NCI-H510A treated with DMSO at 0.1 percent for 48 hours (cell line): ENCODE data around the gene RANBP2.
"Not testable (repeated sequence)": the region's sequence is repeated elsewhere in the genome, so short reads cannot be mapped to it uniquely, and the experiment has no call there.

Experiments used
- DNase-seq: peaks from one replicate; lab custom pipeline; 2025; lab: John Stamatoyannopoulos, UW

RANBP2 gene

GRCh38 chr2:108719149-108720044, at the start of gene RANBP2:
RANBP2 (plus strand) TSS chr2:108719482; CDS start chr2:108719607, 125 bp downstream.
- DNase-seq: peak; percentile 87

GRCh38 chr2:108670282-108670681, 49.0 kb upstream of the RANBP2 start:
- DNase-seq: not testable (repeated sequence)

GRCh38 chr2:108672200-108672805, 47.0 kb upstream of the RANBP2 start:
- DNase-seq: not testable (repeated sequence)

- not testable (repeated sequence) for DNase-seq
Observed at GRCh38 chr2:108676522-108676921, 42.8 kb upstream of the RANBP2 start.

- not testable (repeated sequence) for DNase-seq
Observed at GRCh38 chr2:108677239-108677744, 42.0 kb upstream of the RANBP2 start.

- peak; percentile 70 for DNase-seq
Observed at GRCh38 chr2:108678198-108678651, 41.1 kb upstream of the RANBP2 start.

- DNase-seq: not testable (repeated sequence)
Observed at GRCh38 chr2:108680805-108681204, 38.5 kb upstream of the RANBP2 start.

GRCh38 chr2:108688818-108689756, 30.2 kb upstream of the RANBP2 start:
- DNase-seq: peak; percentile 19

GRCh38 chr2:108690001-108690400, 29.3 kb upstream of the RANBP2 start:
- DNase-seq: not testable (repeated sequence)

GRCh38 chr2:108691447-108691846, 27.8 kb upstream of the RANBP2 start:
- no peak for DNase-seq

- no peak for DNase-seq
Observed at GRCh38 chr2:108701208-108701607, 18.1 kb upstream of the RANBP2 start.

GRCh38 chr2:108701806-108702205, 17.5 kb upstream of the RANBP2 start:
- DNase-seq: no peak

GRCh38 chr2:108704871-108705270, 14.4 kb upstream of the RANBP2 start:
- no peak for DNase-seq

- no peak for DNase-seq
Observed at GRCh38 chr2:108707300-108707699, 12.0 kb upstream of the RANBP2 start.

- not testable (repeated sequence) for DNase-seq
Observed at GRCh38 chr2:108716971-108717370, 2.3 kb upstream of the RANBP2 start.

GRCh38 chr2:108726048-108726447, 6.8 kb downstream of the RANBP2 start:
- DNase-seq: not testable (repeated sequence)

- DNase-seq: not testable (repeated sequence)
Observed at GRCh38 chr2:108734656-108735055, 15.4 kb downstream of the RANBP2 start.

GRCh38 chr2:108757973-108758372, 38.7 kb downstream of the RANBP2 start:
- DNase-seq: not testable (repeated sequence)

- DNase-seq: not testable (repeated sequence)
Observed at GRCh38 chr2:108762618-108763017, 43.3 kb downstream of the RANBP2 start.

- not testable (repeated sequence) for DNase-seq
Observed at GRCh38 chr2:108766671-108767070, 47.4 kb downstream of the RANBP2 start.

GRCh38 chr2:108767859-108768258, 48.6 kb downstream of the RANBP2 start:
- DNase-seq: not testable (repeated sequence)

GRCh38 chr2:108776475-108776874, 57.2 kb downstream of the RANBP2 start:
- DNase-seq: no peak
